Measurements from ENCODE around the gene TMEM51. TPM values are rescaled to one million over a fixed set of nuclear protein-coding genes. Genes with fewer than 3 reads are reported as not detected.
"Not testable (repeated sequence)": the region's sequence is repeated elsewhere in the genome, so short reads cannot be mapped to it uniquely, and the experiment has no call there.

The TMEM51 gene
- total RNA-seq, 1 donor from 2014 or later: 43.7 TPM

- DNase-seq (ENCODE audit: low spot score): peak; percentile 56
Observed at GRCh38 chr1:15153842-15154479, 414 bp downstream of the TMEM51 start.

GRCh38 chr1:15154480-15155036 is 1.0 kb downstream of the TMEM51 start:
- no peak for DNase-seq (ENCODE audit: low spot score)

GRCh38 chr1:15155191-15155590 is 1.6 kb downstream of the TMEM51 start:
- no peak for DNase-seq (ENCODE audit: low spot score)

GRCh38 chr1:15155888-15156741 is 2.6 kb downstream of the TMEM51 start:
- no peak for DNase-seq (ENCODE audit: low spot score)

- no peak for DNase-seq (ENCODE audit: low spot score)
Observed at GRCh38 chr1:15156807-15157380, 3.3 kb downstream of the TMEM51 start.

- DNase-seq (ENCODE audit: low spot score): no peak
Observed at GRCh38 chr1:15157524-15158399, 4.2 kb downstream of the TMEM51 start.

- DNase-seq (ENCODE audit: low spot score): no peak
Observed at GRCh38 chr1:15158506-15159165, 5.1 kb downstream of the TMEM51 start.

- no peak for DNase-seq (ENCODE audit: low spot score)
Observed at GRCh38 chr1:15159166-15159555, 5.6 kb downstream of the TMEM51 start.

- DNase-seq (ENCODE audit: low spot score): no peak
Observed at GRCh38 chr1:15160626-15161025, 7.1 kb downstream of the TMEM51 start.

- DNase-seq (ENCODE audit: low spot score): no peak
Observed at GRCh38 chr1:15167386-15167785, 13.8 kb downstream of the TMEM51 start.

GRCh38 chr1:15168479-15168878 is 14.9 kb downstream of the TMEM51 start:
- DNase-seq (ENCODE audit: low spot score): no peak

- no peak for DNase-seq (ENCODE audit: low spot score)
Observed at GRCh38 chr1:15170071-15170470, 16.5 kb downstream of the TMEM51 start.

GRCh38 chr1:15171271-15171908 is 17.8 kb downstream of the TMEM51 start:
- DNase-seq (ENCODE audit: low spot score): no peak

- no peak for DNase-seq (ENCODE audit: low spot score)
Observed at GRCh38 chr1:15172405-15173259, 19.1 kb downstream of the TMEM51 start.

- DNase-seq (ENCODE audit: low spot score): no peak
Observed at GRCh38 chr1:15173863-15174614, 20.5 kb downstream of the TMEM51 start.

- no peak for DNase-seq (ENCODE audit: low spot score)
Observed at GRCh38 chr1:15174615-15174983, 21.1 kb downstream of the TMEM51 start.

GRCh38 chr1:15175324-15176094 is 22.0 kb downstream of the TMEM51 start:
- DNase-seq (ENCODE audit: low spot score): not testable (repeated sequence)

- DNase-seq (ENCODE audit: low spot score): no peak
Observed at GRCh38 chr1:15176120-15176519, 22.6 kb downstream of the TMEM51 start.

Data from mucosa of gallbladder (tissue), 1 donor.